DMS114 treated with DMSO at 0.1 percent for 48 hours (cell line): ENCODE measurements around the gene ELMO2.
A peak's percentile ranks its signal among the peaks of the same experiment; 100 is the strongest.

ENCODE experiments used
- DNase-seq: peaks from one replicate; lab custom pipeline; 2025; ENCODE audit not compliant: unreplicated experiment; lab: John Stamatoyannopoulos, UW

The ELMO2 gene

DNA sequence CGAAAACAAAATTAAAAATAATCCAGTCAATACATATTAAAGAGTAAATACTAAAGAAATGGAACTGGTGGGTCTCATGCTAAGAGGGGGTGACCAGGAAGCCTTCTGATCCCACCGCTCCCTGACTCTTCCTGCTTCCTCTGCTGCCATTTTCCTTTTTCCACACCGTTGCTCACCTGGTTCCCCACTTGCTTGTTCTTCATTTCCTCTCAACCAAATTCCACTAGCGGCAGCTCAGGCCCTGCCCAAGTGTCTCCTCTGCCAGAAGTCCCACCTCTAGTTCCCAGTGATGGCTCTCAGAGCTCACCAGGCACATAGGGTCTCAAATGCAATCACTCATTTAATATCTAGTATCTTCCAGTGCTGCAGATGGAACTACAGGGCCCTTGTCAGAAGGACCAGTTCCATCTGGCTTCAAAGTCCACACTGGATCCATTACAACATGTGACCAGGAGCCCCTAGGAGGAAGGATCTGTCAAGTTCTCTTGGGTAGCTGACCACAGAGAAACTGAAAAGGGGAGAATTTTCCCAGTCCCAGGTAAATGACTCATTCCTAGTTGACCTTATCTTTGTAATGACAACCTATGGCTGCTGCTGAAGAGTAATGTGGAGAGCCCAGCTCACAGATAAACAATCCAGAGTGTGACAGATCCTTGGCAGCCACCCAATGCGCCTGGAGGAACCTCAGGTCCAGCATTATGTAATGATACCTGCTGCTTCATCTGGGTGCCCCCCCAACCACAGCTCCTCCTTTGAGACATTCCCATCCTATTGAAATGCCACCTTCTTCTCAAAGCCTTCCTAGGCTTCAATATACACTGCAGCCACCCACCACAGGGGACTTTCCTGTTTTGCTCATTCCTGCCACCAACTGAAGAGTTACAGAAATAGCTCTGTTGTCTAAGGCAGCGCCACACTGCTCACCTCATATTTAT lies 38.2 kb downstream of the ELMO2 start:
- no peak for DNase-seq

- no peak for DNase-seq
Measured at GRCh38 chr20:46367234-46367633, 39.2 kb downstream of the ELMO2 start.

- no peak for DNase-seq
Measured at GRCh38 chr20:46366826-46367225, 39.6 kb downstream of the ELMO2 start.

- DNase-seq: no peak
Measured at GRCh38 chr20:46365487-46366220, 40.8 kb downstream of the ELMO2 start.

- no peak for DNase-seq
Measured at GRCh38 chr20:46364670-46365486, 41.5 kb downstream of the ELMO2 start.

- DNase-seq: peak; percentile 66
Measured at GRCh38 chr20:46363874-46364669, 42.3 kb downstream of the ELMO2 start.

GRCh38 chr20:46362921-46363867 lies 43.2 kb downstream of the ELMO2 start:
- no peak for DNase-seq

- no peak for DNase-seq
Measured at GRCh38 chr20:46361811-46362210, 44.6 kb downstream of the ELMO2 start.

- no peak for DNase-seq
Measured at GRCh38 chr20:46361381-46361780, 45.0 kb downstream of the ELMO2 start.

DNA sequence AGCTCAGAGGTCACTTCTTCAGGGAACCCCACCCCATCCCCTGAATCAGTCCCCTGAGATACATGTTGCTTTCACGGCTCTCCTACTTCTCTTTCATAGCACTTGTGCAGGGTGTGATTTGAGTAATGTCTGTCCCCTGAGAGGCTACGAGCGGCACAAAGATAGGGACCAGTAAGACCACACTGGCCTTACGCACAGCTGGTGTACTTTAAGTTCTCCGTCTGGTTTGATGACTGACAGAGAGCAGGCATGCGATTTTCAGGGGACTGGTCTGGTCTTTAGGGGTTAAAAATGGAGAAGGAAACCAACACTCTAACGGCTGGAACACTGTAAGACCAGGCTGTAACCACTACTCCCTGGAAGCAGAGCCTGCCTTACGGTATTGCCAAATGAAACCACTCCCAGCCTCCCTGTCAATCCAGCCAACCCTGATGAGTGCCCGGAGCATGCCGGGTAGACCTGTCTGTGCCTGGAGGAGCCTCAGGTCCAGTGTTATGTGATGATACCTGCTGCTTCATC lies 47.1 kb downstream of the ELMO2 start:
- no peak for DNase-seq

DNA sequence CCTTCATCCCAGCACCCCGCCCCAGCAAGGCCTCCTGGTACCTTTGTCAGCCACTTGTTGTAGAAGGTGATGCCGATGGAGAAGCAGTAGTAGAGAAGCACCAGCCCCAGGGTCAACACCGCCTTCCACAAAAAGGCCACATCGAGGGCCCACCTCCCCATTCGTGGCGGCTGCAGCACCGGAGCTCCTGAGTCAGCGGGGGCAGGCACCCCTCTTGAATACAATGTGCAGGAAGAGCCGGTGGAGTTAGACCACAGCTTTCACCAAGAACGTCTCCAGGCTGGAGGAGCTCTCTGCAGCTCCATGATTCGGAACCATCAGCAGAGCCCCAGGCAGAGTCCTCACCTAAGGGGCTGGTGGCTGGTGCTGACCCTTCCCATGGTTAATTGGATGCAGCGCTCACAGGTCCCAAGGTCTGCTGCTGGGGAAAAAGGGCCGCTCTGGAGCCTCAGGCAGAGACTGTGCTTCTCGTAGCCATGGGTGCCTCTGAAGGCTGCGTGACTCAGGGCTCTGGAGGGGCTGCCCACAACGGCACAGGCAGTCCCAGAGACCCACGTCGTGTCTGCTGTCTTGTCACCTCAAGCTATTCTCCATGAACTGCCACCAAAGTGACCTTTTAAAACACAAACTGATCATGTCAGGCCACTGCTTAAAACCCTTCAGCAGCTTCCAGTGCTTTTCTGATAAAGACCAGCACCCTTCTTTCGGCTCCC lies 47.9 kb downstream of the ELMO2 start:
- DNase-seq: no peak

GRCh38 chr20:46357030-46357514 lies 49.3 kb downstream of the ELMO2 start:
- no peak for DNase-seq

GRCh38 chr20:46356195-46357029 lies 50.0 kb downstream of the ELMO2 start:
- no peak for DNase-seq

DNA sequence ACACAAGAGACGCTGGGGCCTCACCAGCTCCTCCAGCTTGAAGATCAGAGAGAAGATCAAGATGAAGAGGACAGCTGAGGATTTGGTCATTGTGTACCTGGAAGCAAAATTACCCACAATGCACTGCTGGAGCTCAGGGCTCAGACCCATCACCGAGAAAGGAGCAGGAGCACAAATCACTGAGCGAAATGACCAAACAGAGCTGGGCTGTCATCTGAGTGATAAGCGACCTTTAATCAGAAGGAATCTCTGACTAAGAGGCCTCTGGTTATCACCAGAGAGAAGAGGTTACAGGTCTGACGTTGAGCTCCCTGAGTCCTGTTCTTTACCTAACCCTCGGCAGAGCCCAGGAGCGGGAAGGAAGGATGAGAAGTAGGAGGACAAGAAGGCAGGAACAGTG lies 50.6 kb downstream of the ELMO2 start:
- no peak for DNase-seq

DNA sequence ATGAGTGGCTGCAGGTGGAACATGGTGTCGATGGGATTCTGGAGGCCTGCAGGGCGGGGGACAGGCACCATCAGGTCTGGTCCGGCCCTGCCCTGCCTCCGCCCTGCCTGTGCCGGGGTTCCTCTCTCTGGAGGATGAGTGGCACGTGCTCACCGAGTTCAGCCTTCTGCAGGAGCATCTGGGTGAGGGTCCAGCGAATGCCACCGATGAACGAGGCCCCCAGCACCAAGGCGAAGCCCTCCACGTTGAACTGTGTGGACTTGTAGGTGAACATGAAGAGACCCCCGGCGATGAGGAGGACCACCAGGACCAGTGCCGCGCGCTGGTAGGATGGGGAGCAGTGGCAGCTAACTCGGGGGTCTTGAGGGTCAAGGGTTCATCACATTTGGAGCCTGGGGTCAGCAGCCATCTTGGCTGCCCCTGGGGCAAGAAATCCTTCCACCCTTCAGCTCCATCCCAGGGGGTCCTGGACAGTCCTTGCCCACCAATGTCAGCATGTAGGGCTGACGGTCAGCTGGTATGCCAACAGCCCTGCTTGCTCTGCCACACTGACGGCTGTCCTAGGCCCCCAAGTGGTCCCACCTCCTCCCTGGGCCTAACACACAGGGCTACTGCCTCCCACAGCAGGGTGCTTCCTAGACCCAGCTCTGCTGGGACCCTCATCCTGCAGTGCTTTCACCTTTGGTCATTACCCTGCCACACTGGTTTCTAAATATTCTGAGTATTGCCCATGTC lies 51.3 kb downstream of the ELMO2 start:
- no peak for DNase-seq

- DNase-seq: no peak
Measured at GRCh38 chr20:46354207-46354555, 52.2 kb downstream of the ELMO2 start.
